Body of pancreas (tissue), 4 donors: ENCODE measurements around the gene IQCM. TPM values are rescaled to one million over a fixed set of nuclear protein-coding genes. Genes with fewer than 3 reads are reported as not detected.

ENCODE experiments used
- ATAC-seq: fragments of 150-250 bp; one replicate; pipeline ENCODE4 v1.9.1; 2016
- DNase-seq, 4 donors: peaks; one replicate each; pipeline ENCODE4 v3.0.0-alpha.2; 2019
- H3K27ac ChIP-seq, 4 donors: fragments of 200-600 bp; sonication (generic); 1 replicate in 3 of 4; 2 replicates in 1 of 4; pipeline versions ENCODE4 v1.5.1 to v1.6.1; 2016 to 2019; ENCODE audit warnings: mild to moderate bottlenecking in 1 of 4, mixed read lengths in 1 of 4, moderate library complexity in 1 of 4
- H3K27me3 ChIP-seq, 2 donors: fragments of 200-600 bp; sonication (generic); one replicate each; pipeline ENCODE4 v1.6.0; 2016; ENCODE audit warnings: mild to moderate bottlenecking in 1 of 2
- H3K36me3 ChIP-seq, 2 donors: fragments of 200-600 bp; sonication (generic); replicated peaks in 1 of 2; 2 replicates each; pipeline ENCODE4 v1.5.1; 2016; ENCODE audit warnings: low read depth in 2 of 2; ENCODE audit not compliant: insufficient read depth in 1 of 2
- H3K4me1 ChIP-seq: fragments of 200-600 bp; sonication (generic); one replicate; pipeline ENCODE4 v1.6.0; 2016
- H3K4me3 ChIP-seq, 2 donors: fragments of 200-600 bp; sonication (generic); 1 replicate in 1 of 2; 2 replicates in 1 of 2; pipeline ENCODE4 v1.5.1; 2016 to 2019
- H3K9me3 ChIP-seq, 3 donors: fragments of 200-600 bp; sonication (generic); 1 replicate in 2 of 3; 2 replicates in 1 of 3; pipeline ENCODE4 v1.5.1; 2016
- CTCF ChIP-seq, 7 experiments: fragments of 450-650 bp in 4 of 7; fragments of 200-600 bp in 3 of 7; sonication (generic) in 3 of 7; IDR thresholded peaks; one replicate each; pipeline ENCODE4 v1.5.1; 2016 to 2019; ENCODE audit warnings: antibody characterized with exemption in 7 of 7
- POLR2A ChIP-seq, 3 donors: fragments of 450-650 bp; IDR thresholded peaks; one replicate each; pipeline ENCODE4 v1.6.1; 2016; ENCODE audit warnings: antibody characterized with exemption in 3 of 3, mild to moderate bottlenecking in 2 of 3
- WGBS, 2 donors: methylation state at CpG; one replicate each; pipeline ENCODE4 v1.1.5; 2017; 5-methylcytosine and 5-hydroxymethylcytosine counted together
- intact Hi-C: fragments of 100-400 bp; cut with DNase I; formaldehyde crosslinking; loops from one replicate; pipeline ENCODE4 v1.15.1; 2023
- total RNA-seq, 2 donors: library from RNA; depleted of rRNA; stranded (reverse); fragments of >200 nt; gene quantifications; one replicate each; pipeline ENCODE4 v1.1.0, GENCODE V29; 2016

Gene IQCM
- total RNA-seq, 2 donors from 2014 or later, result not detected

DNA sequence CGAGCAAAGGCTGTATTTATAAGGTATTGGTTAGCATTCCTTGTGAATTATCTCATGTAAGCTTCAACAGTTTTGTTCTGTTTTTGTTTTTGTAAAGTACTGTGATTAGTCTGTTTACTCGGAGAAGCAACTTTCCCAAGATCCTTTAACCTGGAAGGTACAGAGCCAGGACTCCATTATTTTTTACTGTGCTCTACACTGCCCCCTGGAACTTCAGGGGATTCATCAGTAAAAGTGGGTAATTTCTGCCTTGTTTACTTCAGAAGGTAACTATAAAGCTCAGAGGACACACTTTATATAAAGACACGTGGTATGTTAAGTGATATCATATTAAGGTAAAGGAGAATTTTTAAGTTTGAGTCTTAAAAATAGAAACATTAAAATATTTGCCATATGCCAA, 124.9 kb downstream of the IQCM start:
- WGBS, 2 donors, result 65 to 75% methylated on average over 3 of the region's 3 CpGs

DNA sequence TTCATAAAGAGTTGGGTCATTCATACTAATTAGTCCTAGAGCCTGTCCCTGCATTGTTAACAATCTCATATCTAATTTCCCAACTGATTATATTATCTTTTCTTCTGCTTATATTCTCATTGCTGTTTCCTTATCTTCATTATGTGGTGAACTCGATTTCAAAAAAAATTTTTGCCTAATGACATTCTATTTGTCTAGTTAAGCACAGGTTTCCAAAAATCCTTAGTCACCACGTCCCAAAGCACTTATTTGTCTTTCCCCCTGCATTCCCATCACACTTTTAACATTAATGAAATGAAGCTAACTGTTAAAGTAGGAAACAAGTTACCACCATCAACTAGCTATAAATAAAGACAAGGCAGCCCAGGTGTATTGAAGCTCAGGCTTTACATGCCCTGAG, 131.1 kb downstream of the IQCM start:
- 18 to 31% methylated on average over 2 of the region's 2 CpGs for WGBS, 2 donors
- H3K4me3 ChIP-seq, result no peak overlapping the region
- no peaks in the 10 kb centered on the region for H3K9me3 ChIP-seq
- no peak overlapping the region for H3K27ac ChIP-seq
- ATAC-seq (no peak), DNase-seq (no peak)
- H3K4me1 ChIP-seq, result no peaks in the 10 kb centered on the region
- no peaks in the 10 kb centered on the region for H3K36me3 ChIP-seq
- intact Hi-C loops, result no loop called here
- TF ChIP-seq CTCF (IDR thresholded peaks at IDR 0.05) (no peak), POLR2A (IDR thresholded peaks at IDR 0.05) (no peak)
- H3K27me3 ChIP-seq, result no peaks in the 10 kb centered on the region

More for the DNA sequence above, 124.9 kb downstream of the IQCM start:
- Histone ChIP-seq H3K4me3 (no peak overlapping the region), H3K36me3 (no peaks in the 10 kb centered on the region), H3K27me3 (no peaks in the 10 kb centered on the region), H3K4me1 (no peaks in the 10 kb centered on the region), H3K9me3 (no peaks in the 10 kb centered on the region), H3K27ac (no peak overlapping the region)
- TF ChIP-seq CTCF (IDR thresholded peaks at IDR 0.05) (no peak), POLR2A (IDR thresholded peaks at IDR 0.05) (no peak)
- no peak for DNase-seq
- no peak for ATAC-seq
- intact Hi-C loops, result no loop called here

DNA sequence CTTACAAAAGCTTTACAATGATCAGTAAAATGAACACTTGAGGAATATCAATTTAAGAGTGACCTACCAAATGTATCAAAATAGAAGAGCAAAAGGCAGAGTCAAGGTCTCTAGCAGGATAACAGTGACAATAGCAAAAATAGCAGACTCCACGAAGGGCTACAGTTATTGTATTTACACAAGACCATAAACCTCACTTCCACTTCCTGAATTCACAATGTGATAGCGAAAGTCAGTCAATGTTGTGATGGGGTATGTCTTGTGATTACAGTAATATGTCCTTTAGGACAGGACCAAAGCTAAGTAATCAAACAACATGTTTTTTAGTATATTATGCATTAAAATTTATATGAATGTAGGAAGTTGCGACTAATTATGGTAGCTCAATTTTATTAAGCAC, 139.6 kb downstream of the IQCM start:
- H3K27ac ChIP-seq, result no peak overlapping the region
- no peaks in the 10 kb centered on the region for H3K9me3 ChIP-seq
- WGBS, 2 donors, result 57 to 59% methylated on average over 3 of the region's 3 CpGs
- ATAC-seq, result no peak
- TF ChIP-seq CTCF (IDR thresholded peaks at IDR 0.05) (no peak), POLR2A (IDR thresholded peaks at IDR 0.05) (no peak)
- no peak overlapping the region for H3K4me3 ChIP-seq
- H3K4me1 ChIP-seq, result no peaks in the 10 kb centered on the region
- intact Hi-C loops, result no loop called here
- DNase-seq, result no peak
- H3K36me3 ChIP-seq, result no peaks in the 10 kb centered on the region
- no peaks in the 10 kb centered on the region for H3K27me3 ChIP-seq

- H3K9me3 ChIP-seq, result no peaks in the 10 kb centered on the region
- ATAC-seq, result no peak
- intact Hi-C loops, result no loop called here
- DNase-seq, result no peak
- H3K36me3 ChIP-seq, result no peaks in the 10 kb centered on the region
- no peak overlapping the region for H3K27ac ChIP-seq
- H3K4me1 ChIP-seq, result no peaks in the 10 kb centered on the region
- no peak for TF ChIP-seq POLR2A (IDR thresholded peaks at IDR 0.05)
- TF ChIP-seq CTCF (IDR thresholded peaks at IDR 0.05), result no peak
- H3K4me3 ChIP-seq, result no peak overlapping the region
- H3K27me3 ChIP-seq, result no peaks in the 10 kb centered on the region
Measured at GRCh38 chr4:149645790-149646189, 169.9 kb downstream of the IQCM start.

DNA sequence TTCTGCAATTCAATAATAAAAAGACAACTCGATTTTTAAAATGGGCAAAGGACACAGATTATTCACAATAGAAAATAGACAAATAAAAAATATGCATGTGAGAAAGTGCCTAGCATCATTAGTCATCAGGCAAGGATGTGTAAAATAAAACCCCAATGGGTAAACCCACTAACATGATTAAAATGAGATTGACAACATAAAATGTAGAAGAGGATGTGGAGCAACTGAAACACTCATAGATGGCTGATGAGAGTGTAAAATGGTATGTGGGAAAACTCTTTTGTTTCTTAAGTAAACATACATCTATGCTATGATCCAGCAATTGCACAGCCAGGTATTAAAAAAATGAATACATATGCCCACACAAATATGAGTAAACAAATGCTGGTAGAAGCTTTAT, 177.6 kb downstream of the IQCM start:
- no peaks in the 10 kb centered on the region for H3K4me1 ChIP-seq
- DNase-seq, result no peak
- TF ChIP-seq POLR2A (IDR thresholded peaks at IDR 0.05) (no peak), CTCF (IDR thresholded peaks at IDR 0.05) (no peak)

More for the DNA sequence above, 177.6 kb downstream of the IQCM start:
- 24 to 35% methylated on average over 1 of the region's 1 CpG for WGBS, 2 donors
- ATAC-seq, result no peak
- intact Hi-C loops, result no loop called here
- Histone ChIP-seq H3K9me3 (no peaks in the 10 kb centered on the region), H3K27me3 (no peaks in the 10 kb centered on the region), H3K4me3 (no peak overlapping the region), H3K27ac (no peak overlapping the region), H3K36me3 (no peaks in the 10 kb centered on the region)
